GM20431 (cell line): ENCODE measurements around the gene GPR183.
"Not testable (repeated sequence)": the region's sequence is repeated elsewhere in the genome, so short reads cannot be mapped to it uniquely, and the experiment has no call there.

Source experiments
- in situ Hi-C: fragments of 300-500 bp; cut with MseI, MboI; formaldehyde crosslinking; loops from one replicate; pipeline ENCODE4 v1.15.0; 2020; ENCODE audit warnings: low sequenced_read_pairs; ENCODE audit not compliant: unreplicated experiment

GPR183 gene

GRCh38 chr13:99256283-99256682 is 50.9 kb downstream of the GPR183 start:
- in situ Hi-C loops: no loop called here

- in situ Hi-C loops: no loop called here
Measured at GRCh38 chr13:99255271-99255670, 51.9 kb downstream of the GPR183 start.

GRCh38 chr13:99254830-99255229 is 52.4 kb downstream of the GPR183 start:
- in situ Hi-C loops: no loop called here

GRCh38 chr13:99251921-99252320 is 55.3 kb downstream of the GPR183 start:
- in situ Hi-C loops: no loop called here

GRCh38 chr13:99250982-99251825 is 56.0 kb downstream of the GPR183 start:
- in situ Hi-C loops: no loop called here

- in situ Hi-C loops: not testable (repeated sequence)
Measured at GRCh38 chr13:99249606-99250005, 57.6 kb downstream of the GPR183 start.

- in situ Hi-C loops: not testable (repeated sequence)
Measured at GRCh38 chr13:99249178-99249577, 58.0 kb downstream of the GPR183 start.

- in situ Hi-C loops: no loop called here
Measured at GRCh38 chr13:99246100-99246499, 61.1 kb downstream of the GPR183 start.
